HEK293 (cell line): ENCODE data around the gene CCNYL1.

ENCODE experiments used
- CTCF ChIP-seq: fragments of 450-650 bp; formaldehyde crosslinking; IDR thresholded peaks from 2 replicates; pipeline ENCODE4 v1.5.1; 2016; ENCODE audit warnings: missing biosample characterization, missing genetic modification characterization
- ZNF274 ChIP-seq, 2 experiments: fragments of 200-500 bp in 1 of 2; fragments of 450-650 bp in 1 of 2; sonication (Bioruptor generic) in 1 of 2; formaldehyde crosslinking in 1 of 2; IDR thresholded peaks; 2 replicates each; pipeline versions ENCODE4 v1.5.1 to v1.6.1; 2014 to 2016; ENCODE audit warnings: borderline replicate concordance in 1 of 2, inconsistent platforms in 1 of 2, low read length in 1 of 2, missing biosample characterization in 1 of 2, missing genetic modification characterization in 1 of 2
- ZNF768 ChIP-seq: fragments of 450-650 bp; formaldehyde crosslinking; IDR thresholded peaks from 2 replicates; pipeline ENCODE4 v1.5.1; 2018; ENCODE audit warnings: missing biosample characterization, mild to moderate bottlenecking, missing genetic modification characterization

DNA sequence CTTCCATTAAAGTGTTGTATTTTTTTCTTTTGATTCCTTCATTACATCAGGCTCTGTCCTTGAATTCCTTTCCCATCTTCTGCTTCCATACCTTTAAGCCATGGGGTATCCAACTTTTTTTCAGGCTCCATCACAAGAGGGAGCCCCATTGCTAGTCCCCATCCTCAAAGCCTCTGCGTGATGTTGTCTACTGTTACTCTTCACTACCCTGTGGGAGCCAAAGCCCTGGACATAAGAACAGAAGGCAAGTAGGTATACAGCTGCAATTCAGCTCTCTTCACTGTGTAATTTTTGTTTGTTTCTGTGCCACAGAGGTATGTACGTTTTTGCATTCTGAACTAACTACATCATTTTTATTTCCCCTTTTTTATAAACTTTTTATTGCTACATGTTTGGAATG is 36.6 kb upstream of the CCNYL1 start:
- no peak; the same call in 1 of the 2 replicates for TF ChIP-seq CTCF (tag by site-specific recombination)
- TF ChIP-seq ZNF274 (IDR thresholded peaks at IDR 0.05; ENCODE audit: low read length), result no peak
- TF ChIP-seq ZNF274 (tag by site-specific recombination; IDR thresholded peaks at IDR 0.05; ENCODE audit: borderline replicate concordance), result no peak
- TF ChIP-seq ZNF768 (tag by site-specific recombination), result no peak
